HepG2 (cell line): ENCODE results near the gene MTHFS. TPM values are rescaled to one million over a fixed set of nuclear protein-coding genes. Genes with fewer than 3 reads are reported as not detected.
A peak's percentile ranks its signal among the peaks of the same experiment; 100 is the strongest.

Experiments used
- ATAC-seq: fragments of 200-7000 bp; cut with Tn5 transposase; 3 replicates; pipeline ENCODE4 v1.9.1; 2020; ENCODE audit warnings: mild to moderate bottlenecking, moderate library complexity
- BruUV-seq: library from RNA; stranded (reverse); fragments of 400-500 nt; replicated peaks from 2 replicates; lab custom pipeline; 2021; lab: Mats Ljungman, UMichigan
- CTCF ChIA-PET: fragments of 300-600 bp; formaldehyde crosslinking; extraction: SDS; loops from one replicate; lab custom pipeline; 2021; ENCODE audit warnings: low total read pairs, inconsistent platforms, low intra/inter-chr PET ratio; lab: Yijun Ruan, JAX
- POLR2A ChIA-PET: fragments of 350-600 bp; sonication (Branson Sonifier 250); formaldehyde crosslinking; loops from one replicate; lab custom pipeline; 2020; ENCODE audit warnings: antibody characterized with exemption, inconsistent platforms; lab: Yijun Ruan, JAX
- DNase-seq: peaks from one replicate; pipeline ENCODE4 v3.0.0-alpha.2; 2015; ENCODE audit warnings: low spot score
- FAIRE-seq: peaks from 3 replicates; lab custom pipeline; 2011; peaks lifted over from hg19 to GRCh38; lab: Jason Lieb, UNC
- H2AFZ ChIP-seq: one replicate; pipeline ENCODE4 v1.6.1; 2011; ENCODE audit warnings: low read length, inconsistent platforms
- H3K27ac ChIP-seq: fragments of 300-600 bp; 3 replicates; pipeline ENCODE4 v1.8.0; 2011; ENCODE audit warnings: mixed run types, mild to moderate bottlenecking, mixed read lengths, low read length, inconsistent platforms; ENCODE audit not compliant: insufficient read depth; ENCODE audit errors: extremely low read length
- H3K27me3 ChIP-seq, 2 experiments: fragments of 200-600 bp in 1 of 2; 2 replicates in 1 of 2; 3 replicates in 1 of 2; pipeline versions ENCODE4 v1.6.0 to v1.8.0; 2011; ENCODE audit warnings: low read length in 2 of 2, mild to moderate bottlenecking in 2 of 2, moderate library complexity in 2 of 2, inconsistent platforms in 1 of 2; ENCODE audit not compliant: insufficient read depth in 2 of 2, control insufficient read depth in 1 of 2
- H3K36me3 ChIP-seq, 2 experiments: fragments of 200-600 bp in 1 of 2; replicated peaks in 1 of 2; 2 replicates in 1 of 2; 3 replicates in 1 of 2; pipeline versions ENCODE4 v1.5.1 to v1.8.0; 2011; ENCODE audit warnings: low read length in 2 of 2, inconsistent platforms in 1 of 2; ENCODE audit not compliant: insufficient read depth in 2 of 2, control insufficient read depth in 1 of 2
- H3K4me1 ChIP-seq: 2 replicates; pipeline ENCODE4 v1.5.1; 2012; ENCODE audit warnings: low read length, inconsistent platforms; ENCODE audit not compliant: insufficient read depth
- H3K4me2 ChIP-seq: 2 replicates; pipeline ENCODE4 v1.6.0; 2011; ENCODE audit warnings: low read depth, low read length, inconsistent platforms
- H3K4me3 ChIP-seq, 3 experiments: fragments of 200-600 bp in 1 of 3; sonication (generic), shearing (Covaris generic) in 1 of 3; replicated peaks in 1 of 3; 2 replicates each; pipeline ENCODE4 v1.5.1; 2011 to 2016; ENCODE audit warnings: low read length in 3 of 3, inconsistent platforms in 2 of 3, low read depth in 2 of 3, mild to moderate bottlenecking in 2 of 3, control low read depth in 1 of 3, mixed read lengths in 1 of 3; ENCODE audit not compliant: insufficient read depth in 1 of 3
- H3K79me2 ChIP-seq: one replicate; pipeline ENCODE4 v1.6.1; 2011; ENCODE audit warnings: low read length, inconsistent platforms; ENCODE audit not compliant: insufficient read depth
- H3K9ac ChIP-seq: 2 replicates; pipeline ENCODE4 v1.6.0; 2011; ENCODE audit warnings: mild to moderate bottlenecking, low read depth, low read length, inconsistent platforms; ENCODE audit not compliant: insufficient read depth
- H3K9me3 ChIP-seq: 2 replicates; pipeline ENCODE4 v1.5.1; 2012; ENCODE audit warnings: mild to moderate bottlenecking, low read length
- H4K20me1 ChIP-seq: 2 replicates; pipeline ENCODE4 v1.6.0; 2011; ENCODE audit warnings: inconsistent platforms, mild to moderate bottlenecking, low read length, moderate library complexity; ENCODE audit not compliant: insufficient read depth
- ATF7-NPFF ChIP-seq: sonication (generic); formaldehyde crosslinking; IDR thresholded peaks from 2 replicates; pipeline ENCODE4 v1.8.1; 2023; ENCODE audit warnings: mild to moderate bottlenecking, low read depth, missing genetic modification reagents, moderate library complexity
- BCL6 ChIP-seq: IDR thresholded peaks from 2 replicates; pipeline ENCODE4 v1.6.1; 2016; ENCODE audit warnings: missing genetic modification reagents, missing compliant biosample characterization
- CENPX ChIP-seq: sonication (generic); formaldehyde crosslinking; IDR thresholded peaks from 2 replicates; pipeline ENCODE4 v1.9.0; 2021; ENCODE audit warnings: mild to moderate bottlenecking, missing genetic modification reagents, moderate library complexity
- GABPB1 ChIP-seq: IDR thresholded peaks from 2 replicates; pipeline ENCODE4 v1.6.1; 2016; ENCODE audit warnings: mild to moderate bottlenecking, missing genetic modification reagents, moderate library complexity, missing compliant biosample characterization
- HBP1 ChIP-seq: IDR thresholded peaks from 2 replicates; pipeline ENCODE4 v1.6.1; 2016; ENCODE audit warnings: low read depth, control low read depth
- KMT2A ChIP-seq: sonication (generic); formaldehyde crosslinking; IDR thresholded peaks from 2 replicates; pipeline ENCODE4 v1.4.0; 2020; ENCODE audit warnings: missing genetic modification reagents
- MIXL1 ChIP-seq: IDR thresholded peaks from 2 replicates; pipeline ENCODE4 v1.6.1; 2016
- POLR2A ChIP-seq, 2 experiments: IDR thresholded peaks; 2 replicates each; pipeline ENCODE4 v1.6.1; 2011; ENCODE audit warnings: low read depth in 2 of 2, low read length in 2 of 2, mild to moderate bottlenecking in 1 of 2, moderate library complexity in 1 of 2; ENCODE audit not compliant: insufficient read depth in 1 of 2
- RCOR2 ChIP-seq: IDR thresholded peaks from 2 replicates; pipeline ENCODE4 v1.6.1; 2016; ENCODE audit warnings: missing biosample characterization, missing genetic modification reagents
- ZNF12 ChIP-seq: sonication (generic); formaldehyde crosslinking; IDR thresholded peaks from 2 replicates; pipeline ENCODE4 v1.5.0; 2020; ENCODE audit warnings: missing genetic modification reagents
- ZNF263 ChIP-seq: sonication (generic); formaldehyde crosslinking; IDR thresholded peaks from 2 replicates; pipeline ENCODE4 v1.4.0; 2020; ENCODE audit warnings: missing genetic modification reagents
- ZNF331 ChIP-seq: sonication (generic); formaldehyde crosslinking; IDR thresholded peaks from 2 replicates; pipeline ENCODE4 v1.4.0; 2020; ENCODE audit warnings: missing genetic modification reagents
- ZNF354B ChIP-seq: sonication (generic); formaldehyde crosslinking; IDR thresholded peaks from 2 replicates; pipeline ENCODE4 v1.8.0; 2022; ENCODE audit warnings: mild to moderate bottlenecking, missing genetic modification reagents
- ZNF44 ChIP-seq: sonication (generic); formaldehyde crosslinking; IDR thresholded peaks from 2 replicates; pipeline ENCODE4 v1.5.1; 2020; ENCODE audit warnings: mild to moderate bottlenecking, missing genetic modification reagents
- ZNF460 ChIP-seq: sonication (generic); formaldehyde crosslinking; IDR thresholded peaks from 2 replicates; pipeline ENCODE4 v1.5.1; 2020; ENCODE audit warnings: missing genetic modification reagents, mild to moderate bottlenecking, borderline replicate concordance
- ZNF609 ChIP-seq: sonication (generic); formaldehyde crosslinking; IDR thresholded peaks from 2 replicates; pipeline ENCODE4 v1.4.0; 2020; ENCODE audit warnings: mild to moderate bottlenecking, missing genetic modification reagents, borderline replicate concordance
- ZNF776 ChIP-seq: sonication (generic); formaldehyde crosslinking; IDR thresholded peaks from 2 replicates; pipeline ENCODE4 v1.4.0; 2020; ENCODE audit warnings: mild to moderate bottlenecking, missing genetic modification reagents
- ZSCAN25 ChIP-seq: sonication (generic); formaldehyde crosslinking; IDR thresholded peaks from 2 replicates; pipeline ENCODE4 v1.8.0; 2022; ENCODE audit warnings: mild to moderate bottlenecking, missing genetic modification reagents
- WGBS: methylation state at CpG from one replicate; pipeline ENCODE4 v1.1.6; 2017; ENCODE audit warnings: low lambda C conversion rate; 5-methylcytosine and 5-hydroxymethylcytosine counted together
- in situ Hi-C: cut with HindIII; loops from 2 replicates; pipeline ENCODE4 v1.10.0; 2017; ENCODE audit warnings: low pct_unique_long_range_greater_than_20kb; ENCODE audit not compliant: extremely low pct_ligation_motif_present
- intact Hi-C: fragments of 100-400 bp; cut with micrococcal nuclease; formaldehyde crosslinking; loops from one replicate; pipeline ENCODE4 v1.10.0; 2022; ENCODE audit not compliant: unreplicated experiment
- polyA plus RNA-seq, 8 experiments: library from polyadenylated mRNA; depleted of rRNA in 3 of 8; stranded (reverse) in 7 of 8; unstranded in 1 of 8; fragments of >200 nt; fragmentation: Illumina TruSeq in 4 of 8; extraction: Trizol in 4 of 8; gene quantifications; 2 replicates each; pipeline versions ENCODE4 v1.2.1 to v1.2.3, GENCODE V29; 2011 to 2016; ENCODE audit warnings: low read depth in 4 of 8, missing spikeins in 1 of 8, mixed read lengths in 1 of 8; ENCODE audit not compliant: insufficient read depth in 1 of 8
- total RNA-seq, 5 experiments: library from RNA; depleted of rRNA; stranded (reverse); fragments of >200 nt; fragmentation: Illumina TruSeq; extraction: Trizol; gene quantifications; 2 replicates each; pipeline ENCODE4 v1.2.3, GENCODE V29; 2016; ENCODE audit warnings: low read depth in 1 of 5
- TF ChIP-seq, protein P1 (sequence below): sonication (generic); formaldehyde crosslinking; IDR thresholded peaks from 2 replicates; pipeline ENCODE4 v1.9.0; 2021; ENCODE audit warnings: missing genetic modification reagents, mild to moderate bottlenecking, borderline replicate concordance

Gene MTHFS
- total and polyA plus RNA-seq, 2 of the 13 experiments (the other 11 are each of a cell fraction or from before 2014, with no cell fraction given) = 37.0 to 49.7 TPM

DNA sequence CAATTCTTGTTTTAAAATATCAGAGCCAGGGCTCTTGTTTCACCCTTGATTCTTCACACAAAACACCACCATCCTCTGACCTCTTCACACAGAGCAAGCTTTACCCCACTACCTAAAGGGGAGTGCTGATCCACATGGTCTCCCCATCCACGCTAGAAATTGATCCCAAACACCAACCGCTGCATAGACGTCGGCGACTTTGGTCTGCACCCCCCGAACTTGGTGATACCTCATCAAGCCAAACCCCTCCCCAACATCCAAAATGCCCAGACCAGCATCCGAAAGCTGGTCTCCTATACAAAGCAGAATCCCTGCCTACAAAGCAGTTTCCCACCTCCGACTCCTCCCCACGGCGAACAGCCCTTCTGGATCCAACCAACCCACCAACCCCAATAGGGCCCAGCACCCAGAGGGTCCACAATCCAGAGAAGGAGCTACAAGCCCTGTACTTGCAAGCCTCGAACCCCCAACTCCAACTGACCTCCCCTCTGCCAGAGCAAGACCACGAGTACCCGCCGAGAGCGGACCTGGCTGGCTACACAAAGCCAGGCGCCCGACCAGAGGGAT lies 25.8 kb upstream of the MTHFS start:
- H2AFZ ChIP-seq = no peak overlapping the region
- peaks cover 2 to 4% of the 10 kb centered on the region in 2 experiments; a peak in 3 of 5 replicates for H3K36me3 ChIP-seq
- intact Hi-C loops = loop anchor here (1.0 to 5.0 kb wide), 4 partner anchors 26 to 137 kb away; partner anchors contain the start of genes MTHFS and ZFAND6
- H3K9me3 ChIP-seq = peaks cover 13% of the 10 kb centered on the region
- 0% methylated on average over 7 of the region's 17 CpGs for WGBS
- peaks cover 27% of the 10 kb centered on the region for H3K79me2 ChIP-seq
- ChIA-PET POLR2A (interaction anchor here (1.0 to 2.7 kb wide), 18 partner anchors 11 to 249 kb away, joined by 4 to 40 read pairs (median 8); partner anchors contain the start of genes MTHFS and ZFAND6), CTCF (no interaction called here)
- H3K27me3 ChIP-seq = no peaks in the 10 kb centered on the region; a peak in 1 of 5 replicates
- peak; percentile 30 for ATAC-seq
- FAIRE-seq = no peak
- H3K4me2 ChIP-seq = peak overlapping the region; percentile 86
- peaks cover 25% of the 10 kb centered on the region for H3K4me1 ChIP-seq
- H4K20me1 ChIP-seq = no peaks in the 10 kb centered on the region
- H3K9ac ChIP-seq = peak overlapping the region; percentile 88
- DNase-seq = no peak
- peak overlapping the region; percentile 93 for H3K27ac ChIP-seq
- peak overlapping the region; percentile 92 to 99 (median 94) for H3K4me3 ChIP-seq
- BruUV-seq = no TSS peak
- in situ Hi-C loops = no loop called here
- no peak for TF ChIP-seq HBP1 (CRISPR knock-in tag)
- TF ChIP-seq ZNF12 = no peak
- TF ChIP-seq, protein P1, sequence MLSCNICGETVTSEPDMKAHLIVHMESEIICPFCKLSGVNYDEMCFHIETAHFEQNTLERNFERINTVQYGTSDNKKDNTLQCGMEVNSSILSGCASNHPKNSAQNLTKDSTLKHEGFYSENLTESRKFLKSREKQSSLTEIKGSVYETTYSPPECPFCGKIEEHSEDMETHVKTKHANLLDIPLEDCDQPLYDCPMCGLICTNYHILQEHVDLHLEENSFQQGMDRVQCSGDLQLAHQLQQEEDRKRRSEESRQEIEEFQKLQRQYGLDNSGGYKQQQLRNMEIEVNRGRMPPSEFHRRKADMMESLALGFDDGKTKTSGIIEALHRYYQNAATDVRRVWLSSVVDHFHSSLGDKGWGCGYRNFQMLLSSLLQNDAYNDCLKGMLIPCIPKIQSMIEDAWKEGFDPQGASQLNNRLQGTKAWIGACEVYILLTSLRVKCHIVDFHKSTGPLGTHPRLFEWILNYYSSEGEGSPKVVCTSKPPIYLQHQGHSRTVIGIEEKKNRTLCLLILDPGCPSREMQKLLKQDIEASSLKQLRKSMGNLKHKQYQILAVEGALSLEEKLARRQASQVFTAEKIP (CRISPR knock-in tag) = no peak
- TF ChIP-seq CENPX (CRISPR knock-in tag) = no peak
- TF ChIP-seq RCOR2 (CRISPR knock-in tag) = no peak
- no peak for TF ChIP-seq ZNF460 (CRISPR knock-in tag)
- TF ChIP-seq ZNF354B (CRISPR knock-in tag) = no peak
- peak in 1 of 2 experiments; percentile 40; a peak in 1 of 4 replicates for TF ChIP-seq POLR2A (IDR thresholded peaks at IDR 0.05; ENCODE audit: insufficient read depth in 1 of 2, low read depth in 2 of 2, low read length in 2 of 2)
- TF ChIP-seq ZNF331 (CRISPR knock-in tag) = no peak
- TF ChIP-seq ZNF609 (CRISPR knock-in tag) = no peak
- TF ChIP-seq KMT2A (CRISPR knock-in tag) = no peak
- TF ChIP-seq ZNF776 = no peak
- TF ChIP-seq BCL6 (CRISPR knock-in tag) = peak; percentile 8; the same call in 1 of the 2 replicates
- peak; percentile 12; the same call in 1 of the 2 replicates for TF ChIP-seq ZNF44 (CRISPR knock-in tag)
- TF ChIP-seq MIXL1 (CRISPR knock-in tag) = no peak
- no peak for TF ChIP-seq ATF7-NPFF
- TF ChIP-seq ZSCAN25 (CRISPR knock-in tag) = 0 out of 2 replicates have a peak, but pooled peaks have one; percentile 9
- TF ChIP-seq ZNF263 (CRISPR knock-in tag) = peak; percentile 85
- no peak for TF ChIP-seq GABPB1
